Rectal smooth muscle tissue (tissue), 1 donor: Measurements from ENCODE around the gene DZIP1.

Experiments used
- H3K27ac ChIP-seq: one replicate; pipeline ENCODE4 v1.7.0; 2013; ENCODE audit warnings: low read depth, low read length, inconsistent platforms
- H3K27me3 ChIP-seq: one replicate; pipeline ENCODE4 v1.7.0; 2013; ENCODE audit warnings: low read length; ENCODE audit not compliant: control insufficient read depth, insufficient read depth
- H3K36me3 ChIP-seq: one replicate; pipeline ENCODE4 v1.7.0; 2013; ENCODE audit warnings: low read length; ENCODE audit not compliant: control insufficient read depth, insufficient read depth
- H3K4me1 ChIP-seq: one replicate; pipeline ENCODE4 v1.7.0; 2013; ENCODE audit warnings: low read length; ENCODE audit not compliant: control insufficient read depth, insufficient read depth
- H3K4me3 ChIP-seq: one replicate; pipeline ENCODE4 v1.7.0; 2013; ENCODE audit warnings: low read length
- H3K9ac ChIP-seq: one replicate; pipeline ENCODE4 v1.7.0; 2013; ENCODE audit warnings: low read length

DZIP1 gene

GRCh38 chr13:95660981-95661581 is 16.6 kb upstream of the DZIP1 start:
- H3K4me1 ChIP-seq, result no peaks in the 10 kb centered on the region
- no peak overlapping the region for H3K27ac ChIP-seq
- no peaks in the 10 kb centered on the region for H3K36me3 ChIP-seq
- no peak overlapping the region for H3K9ac ChIP-seq
- no peaks in the 10 kb centered on the region for H3K27me3 ChIP-seq
- no peak overlapping the region for H3K4me3 ChIP-seq

DNA sequence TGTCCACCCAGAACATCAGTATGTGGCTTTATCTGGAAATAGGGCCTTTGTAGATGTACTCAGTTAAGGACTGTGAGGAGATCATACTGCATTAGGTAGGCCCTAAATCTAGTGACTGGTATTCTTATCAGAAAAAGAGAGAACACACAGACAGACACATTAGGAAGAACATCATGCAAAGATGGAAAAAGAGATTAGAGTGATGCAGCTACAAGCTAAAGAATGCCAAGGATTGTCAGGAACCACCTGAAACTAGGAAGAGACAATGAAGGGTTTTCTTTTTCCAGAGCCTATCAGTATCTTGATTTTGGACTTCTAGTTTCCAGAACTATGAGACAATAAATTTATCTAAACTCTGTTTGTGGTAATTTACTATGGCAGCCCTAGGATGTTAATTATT is 15.0 kb upstream of the DZIP1 start:
- Histone ChIP-seq H3K4me1 (no peaks in the 10 kb centered on the region), H3K27me3 (no peaks in the 10 kb centered on the region), H3K36me3 (no peaks in the 10 kb centered on the region), H3K27ac (no peak overlapping the region), H3K9ac (no peak overlapping the region), H3K4me3 (no peak overlapping the region)

- Histone ChIP-seq H3K36me3 (no peaks in the 10 kb centered on the region), H3K27ac (no peak overlapping the region), H3K4me1 (no peaks in the 10 kb centered on the region), H3K9ac (no peak overlapping the region), H3K27me3 (no peaks in the 10 kb centered on the region), H3K4me3 (no peak overlapping the region)
These were observed 12.0 kb upstream of the DZIP1 start for GRCh38 chr13:95656386-95657015.

DNA sequence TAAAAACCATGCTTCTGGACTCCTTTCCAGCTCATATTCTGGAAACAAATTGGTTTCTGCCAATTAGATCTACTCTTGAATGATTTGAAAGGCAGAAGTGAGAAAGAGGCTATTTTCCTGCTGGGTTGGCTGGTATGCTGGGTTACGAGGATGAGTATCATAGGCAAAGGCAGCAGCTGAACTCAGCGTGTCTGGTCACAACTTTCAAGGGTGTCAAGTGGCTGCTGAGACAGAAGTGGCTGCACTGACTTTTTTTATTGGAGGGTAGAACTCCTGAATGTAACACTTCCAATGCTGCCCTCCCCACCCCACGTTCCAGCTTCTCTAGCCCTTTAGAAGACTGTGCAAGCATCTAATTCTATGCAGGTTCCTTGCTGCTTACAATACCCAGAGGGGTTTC is 8.3 kb upstream of the DZIP1 start:
- H3K4me3 ChIP-seq, result no peak overlapping the region
- no peaks in the 10 kb centered on the region for H3K4me1 ChIP-seq
- no peak overlapping the region for H3K9ac ChIP-seq
- no peak overlapping the region for H3K27ac ChIP-seq
- H3K36me3 ChIP-seq, result no peaks in the 10 kb centered on the region
- H3K27me3 ChIP-seq, result no peaks in the 10 kb centered on the region

GRCh38 chr13:95652244-95652764 is 7.8 kb upstream of the DZIP1 start:
- Histone ChIP-seq H3K27me3 (no peaks in the 10 kb centered on the region), H3K27ac (no peak overlapping the region), H3K4me1 (no peaks in the 10 kb centered on the region), H3K4me3 (no peak overlapping the region), H3K9ac (no peak overlapping the region), H3K36me3 (no peaks in the 10 kb centered on the region)

- Histone ChIP-seq H3K4me1 (no peaks in the 10 kb centered on the region), H3K36me3 (no peaks in the 10 kb centered on the region), H3K9ac (no peak overlapping the region), H3K27ac (no peak overlapping the region), H3K27me3 (no peaks in the 10 kb centered on the region), H3K4me3 (no peak overlapping the region)
These were observed 6.2 kb upstream of the DZIP1 start for GRCh38 chr13:95650696-95651095.

GRCh38 chr13:95647321-95647720 is 2.8 kb upstream of the DZIP1 start:
- Histone ChIP-seq H3K36me3 (no peaks in the 10 kb centered on the region), H3K27me3 (no peaks in the 10 kb centered on the region)

GRCh38 chr13:95643936-95644598 is 439 bp downstream of the DZIP1 start:
- peak overlapping the region; percentile 75 for H3K27ac ChIP-seq
- no peak overlapping the region for H3K9ac ChIP-seq
- H3K4me3 ChIP-seq, result peak overlapping the region; percentile 67
- no peaks in the 10 kb centered on the region for H3K36me3 ChIP-seq
- peaks cover 7% of the 10 kb centered on the region for H3K4me1 ChIP-seq
- no peaks in the 10 kb centered on the region for H3K27me3 ChIP-seq

More at GRCh38 chr13:95647321-95647720, 2.8 kb upstream of the DZIP1 start:
- H3K9ac ChIP-seq, result no peak overlapping the region
- H3K27ac ChIP-seq, result no peak overlapping the region
- H3K4me3 ChIP-seq, result no peak overlapping the region
- H3K4me1 ChIP-seq, result peaks cover 6% of the 10 kb centered on the region

GRCh38 chr13:95643571-95643935 is 953 bp downstream of the DZIP1 start:
- Histone ChIP-seq H3K4me1 (peaks cover 7% of the 10 kb centered on the region), H3K27ac (peak overlapping the region; percentile 75), H3K4me3 (peak overlapping the region; percentile 67), H3K36me3 (no peaks in the 10 kb centered on the region), H3K27me3 (no peaks in the 10 kb centered on the region), H3K9ac (no peak overlapping the region)

GRCh38 chr13:95642999-95643398 is 1.5 kb downstream of the DZIP1 start:
- H3K27me3 ChIP-seq, result no peaks in the 10 kb centered on the region
- no peak overlapping the region for H3K9ac ChIP-seq
- H3K4me1 ChIP-seq, result peaks cover 7% of the 10 kb centered on the region
- peak overlapping the region; percentile 67 for H3K4me3 ChIP-seq
- no peaks in the 10 kb centered on the region for H3K36me3 ChIP-seq
- peak overlapping the region; percentile 28 for H3K27ac ChIP-seq

DNA sequence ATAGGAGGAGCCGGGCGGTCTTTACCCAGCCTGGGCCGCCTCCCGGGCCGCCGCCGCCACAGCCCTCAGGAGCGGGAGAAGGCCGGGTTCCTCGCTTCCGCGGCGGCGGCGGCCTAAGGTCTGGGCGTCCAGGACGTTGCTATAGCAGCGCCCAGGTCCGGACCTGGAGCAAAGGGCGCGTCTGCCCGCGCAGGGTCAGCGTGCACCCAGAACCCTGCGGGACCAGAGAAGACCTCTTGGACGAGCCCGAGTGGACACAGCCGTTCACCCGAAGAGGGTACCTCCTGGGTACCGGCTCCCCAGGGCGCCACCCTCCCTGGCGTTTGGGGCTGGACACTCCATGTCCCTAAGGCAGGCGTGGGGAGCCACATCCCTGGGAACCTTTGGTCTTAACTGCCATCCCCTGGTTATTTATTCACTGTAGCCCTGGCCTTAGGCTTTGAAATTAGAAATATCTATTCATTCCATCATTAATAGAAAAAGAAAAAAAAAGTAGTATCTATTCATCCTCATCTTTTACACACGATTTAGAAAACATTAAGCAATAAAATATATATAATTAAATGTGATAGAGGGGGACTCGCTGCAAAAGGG is 2.4 kb downstream of the DZIP1 start:
- no peaks in the 10 kb centered on the region for H3K27me3 ChIP-seq
- H3K36me3 ChIP-seq, result no peaks in the 10 kb centered on the region
- no peak overlapping the region for H3K9ac ChIP-seq
- H3K4me3 ChIP-seq, result peak overlapping the region; percentile 65
- H3K27ac ChIP-seq, result no peak overlapping the region
- peaks cover 7% of the 10 kb centered on the region for H3K4me1 ChIP-seq

- no peak overlapping the region for H3K9ac ChIP-seq
- H3K4me1 ChIP-seq, result peaks cover 7% of the 10 kb centered on the region
- H3K27ac ChIP-seq, result no peak overlapping the region
- peak overlapping the region; percentile 65 for H3K4me3 ChIP-seq
- H3K36me3 ChIP-seq, result no peaks in the 10 kb centered on the region
- no peaks in the 10 kb centered on the region for H3K27me3 ChIP-seq
These were observed 3.0 kb downstream of the DZIP1 start for GRCh38 chr13:95641291-95642027.
